Measurements from ENCODE around the gene TM4SF20.

TM4SF20 gene

DNA sequence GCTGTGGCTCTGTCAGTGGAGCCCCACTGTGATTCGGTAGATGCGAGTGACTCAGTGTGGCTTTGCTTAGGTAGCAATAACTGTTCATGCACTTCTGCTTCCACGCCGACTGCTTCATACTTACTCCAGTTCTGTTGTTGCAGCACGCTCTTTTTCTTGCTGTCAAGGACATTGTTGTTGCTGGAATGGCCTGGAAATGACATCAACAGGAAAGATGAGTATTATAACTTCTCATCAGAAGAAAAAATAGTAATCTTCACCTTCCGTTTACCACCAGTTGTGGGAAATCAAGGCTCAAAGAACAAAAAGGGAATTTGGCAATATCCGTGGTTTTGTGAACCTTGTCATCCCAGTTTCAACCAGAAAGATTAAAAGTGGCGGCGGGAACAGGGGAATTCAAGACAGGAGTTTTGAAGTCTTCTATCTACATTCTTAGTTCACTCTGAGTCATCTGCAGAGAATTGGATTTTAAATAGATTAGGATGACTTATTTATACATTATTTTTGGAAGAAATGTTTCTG is 8.3 kb downstream of the TM4SF20 start:
- Histone ChIP-seq H3K4me3 (ENCODE audit: low read length in 2 of 2) (no peak overlapping the region), H3K4me1 (ENCODE audit: control insufficient read depth in 2 of 2, insufficient read depth in 1 of 2, low read depth in 1 of 2, low read length in 2 of 2) (no peaks in the 10 kb centered on the region), H3K9ac (ENCODE audit: low read depth, low read length, poor library complexity) (no peak overlapping the region), H3K18ac (ENCODE audit: low read length) (no peak overlapping the region), H3K4me2 (ENCODE audit: insufficient read depth, low read length, poor library complexity, severe bottlenecking) (no peak overlapping the region), H3K9me3 (replicated peaks in 1 of 2; ENCODE audit: control insufficient read depth in 2 of 2, insufficient read depth in 1 of 2, low read depth in 1 of 2, low read length in 2 of 2) (no peaks in the 10 kb centered on the region), H3K27ac (replicated peaks; ENCODE audit: low read length) (no peak overlapping the region), H4K91ac (ENCODE audit: low read depth, low read length, poor library complexity) (no peak overlapping the region), H3K23ac (ENCODE audit: low read depth, low read length, poor library complexity) (no peak overlapping the region), H2AK5ac (ENCODE audit: low read depth, low read length) (no peak overlapping the region), H3K27me3 (ENCODE audit: control insufficient read depth in 3 of 3, insufficient read depth in 3 of 3, low read depth in 1 of 3, low read length in 3 of 3) (no peaks in the 10 kb centered on the region), H2AFZ (ENCODE audit: low read length) (no peak overlapping the region), H2BK120ac (ENCODE audit: low read depth, low read length) (no peak overlapping the region), H2BK12ac (ENCODE audit: low read length) (no peak overlapping the region), H2BK15ac (ENCODE audit: low read length) (no peak overlapping the region), H2BK5ac (ENCODE audit: low read length) (no peak overlapping the region), H3K79me1 (ENCODE audit: low read depth, low read length) (no peaks in the 10 kb centered on the region), H3K14ac (ENCODE audit: low read length) (no peak overlapping the region), H3K36me3 (replicated peaks in 1 of 2; ENCODE audit: control insufficient read depth in 2 of 2, insufficient read depth in 2 of 2, low read length in 2 of 2) (no peaks in the 10 kb centered on the region), H3K4ac (ENCODE audit: low read length) (no peak overlapping the region), H4K8ac (ENCODE audit: low read depth, low read length) (no peak overlapping the region)
- no peak for DNase-seq (ENCODE audit: low spot score)
- WGBS, 2 donors (ENCODE audit: extremely low coverage in 2 of 2, insufficient read length in 2 of 2, insufficient replicate concordance in 1 of 2) = no CpG with 5 or more reads among the region's 9 CpGs

DNA sequence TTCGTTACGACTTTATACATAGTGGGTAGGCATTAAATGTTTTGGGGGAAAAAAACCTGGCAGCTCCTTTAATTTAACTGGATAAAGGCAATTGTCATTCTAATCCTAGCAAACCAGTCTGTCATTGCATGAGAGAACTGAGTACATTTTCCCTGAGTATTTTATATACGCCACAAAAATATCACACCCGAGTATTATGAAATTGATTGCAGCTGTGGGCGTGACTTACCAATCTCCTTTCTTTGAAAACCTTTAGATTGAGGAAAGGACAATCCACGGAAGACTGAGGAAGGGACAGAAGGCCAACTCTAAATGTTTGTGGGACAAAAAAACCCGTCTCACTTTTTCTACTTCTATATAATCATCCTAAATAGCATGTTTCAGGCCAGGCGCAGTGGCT is 9.0 kb downstream of the TM4SF20 start:
- no peak overlapping the region for H3K27ac ChIP-seq (replicated peaks; ENCODE audit: low read length)

DNA sequence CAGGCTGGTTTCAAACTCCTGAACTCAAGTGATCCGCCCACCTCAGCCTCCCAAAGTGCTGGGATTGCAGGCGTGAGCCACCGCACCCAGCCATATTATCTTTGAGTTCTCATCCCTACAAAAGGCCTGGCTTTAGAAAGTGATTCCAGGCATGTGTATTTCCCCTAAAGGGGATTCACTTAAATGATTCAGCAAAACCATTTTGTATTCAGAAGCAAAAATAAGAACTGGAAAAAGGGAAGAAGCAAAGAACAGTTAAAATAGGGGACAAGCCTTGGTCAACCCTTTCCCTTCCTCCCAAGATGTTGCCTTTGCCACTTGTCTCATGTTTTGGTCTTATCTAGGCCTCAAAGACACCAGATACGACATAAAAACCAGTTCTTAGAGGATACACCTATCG is 10.5 kb downstream of the TM4SF20 start:
- no CpG with 5 or more reads among the region's 5 CpGs for WGBS, 2 donors (ENCODE audit: extremely low coverage in 2 of 2, insufficient read length in 2 of 2, insufficient replicate concordance in 1 of 2)

More for the DNA sequence above, 9.0 kb downstream of the TM4SF20 start:
- H2BK15ac ChIP-seq (ENCODE audit: low read length) = no peak overlapping the region
- no peaks in the 10 kb centered on the region for H3K4me1 ChIP-seq (ENCODE audit: control insufficient read depth in 2 of 2, insufficient read depth in 1 of 2, low read depth in 1 of 2, low read length in 2 of 2)
- no peak overlapping the region for H4K8ac ChIP-seq (ENCODE audit: low read depth, low read length)
- no peak overlapping the region for H2AK5ac ChIP-seq (ENCODE audit: low read depth, low read length)
- no CpG with 5 or more reads among the region's 8 CpGs for WGBS, 2 donors (ENCODE audit: extremely low coverage in 2 of 2, insufficient read length in 2 of 2, insufficient replicate concordance in 1 of 2)
- no peak overlapping the region for H4K91ac ChIP-seq (ENCODE audit: low read depth, low read length, poor library complexity)
- H3K4ac ChIP-seq (ENCODE audit: low read length) = no peak overlapping the region
- no peak overlapping the region for H2AFZ ChIP-seq (ENCODE audit: low read length)
- no peak overlapping the region for H3K18ac ChIP-seq (ENCODE audit: low read length)
- no peak overlapping the region for H3K23ac ChIP-seq (ENCODE audit: low read depth, low read length, poor library complexity)
- no peaks in the 10 kb centered on the region for H3K9me3 ChIP-seq (replicated peaks in 1 of 2; ENCODE audit: control insufficient read depth in 2 of 2, insufficient read depth in 1 of 2, low read depth in 1 of 2, low read length in 2 of 2)
- H3K79me1 ChIP-seq (ENCODE audit: low read depth, low read length) = no peaks in the 10 kb centered on the region
- H3K14ac ChIP-seq (ENCODE audit: low read length) = no peak overlapping the region
- no peak overlapping the region for H3K9ac ChIP-seq (ENCODE audit: low read depth, low read length, poor library complexity)
- no peak overlapping the region for H2BK5ac ChIP-seq (ENCODE audit: low read length)
- H3K36me3 ChIP-seq (replicated peaks in 1 of 2; ENCODE audit: control insufficient read depth in 2 of 2, insufficient read depth in 2 of 2, low read length in 2 of 2) = no peaks in the 10 kb centered on the region
- no peaks in the 10 kb centered on the region for H3K27me3 ChIP-seq (ENCODE audit: control insufficient read depth in 3 of 3, insufficient read depth in 3 of 3, low read depth in 1 of 3, low read length in 3 of 3)
- H2BK120ac ChIP-seq (ENCODE audit: low read depth, low read length) = no peak overlapping the region
- H3K4me2 ChIP-seq (ENCODE audit: insufficient read depth, low read length, poor library complexity, severe bottlenecking) = no peak overlapping the region
- H2BK12ac ChIP-seq (ENCODE audit: low read length) = no peak overlapping the region
- DNase-seq (ENCODE audit: low spot score) = no peak
- H3K4me3 ChIP-seq (ENCODE audit: low read length in 2 of 2) = no peak overlapping the region

DNA sequence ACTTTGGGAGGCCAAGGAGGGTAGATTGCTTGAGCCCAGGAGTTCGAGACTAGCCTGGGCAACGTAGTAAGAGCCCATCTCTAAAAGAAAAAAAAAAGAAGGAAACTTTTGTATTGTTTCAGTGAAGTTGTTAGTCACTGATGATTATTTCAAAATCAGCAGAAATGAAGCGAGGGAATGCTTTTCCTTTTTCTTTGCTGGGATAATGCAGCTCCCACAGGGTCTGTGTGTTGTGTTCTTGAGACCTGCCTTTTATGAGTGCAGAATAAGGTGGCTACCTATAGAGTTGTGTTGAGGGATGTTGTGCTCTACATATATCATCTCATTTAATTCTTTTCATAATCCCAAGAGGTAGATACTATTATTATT is 11.7 kb downstream of the TM4SF20 start:
- Histone ChIP-seq H2BK5ac (ENCODE audit: low read length) (no peak overlapping the region), H4K91ac (ENCODE audit: low read depth, low read length, poor library complexity) (no peak overlapping the region), H2BK15ac (ENCODE audit: low read length) (no peak overlapping the region), H2BK120ac (ENCODE audit: low read depth, low read length) (no peak overlapping the region), H2AK5ac (ENCODE audit: low read depth, low read length) (no peak overlapping the region), H3K14ac (ENCODE audit: low read length) (no peak overlapping the region), H2AFZ (ENCODE audit: low read length) (no peak overlapping the region), H3K27me3 (ENCODE audit: control insufficient read depth in 3 of 3, insufficient read depth in 3 of 3, low read depth in 1 of 3, low read length in 3 of 3) (no peaks in the 10 kb centered on the region), H3K9ac (ENCODE audit: low read depth, low read length, poor library complexity) (no peak overlapping the region), H2BK12ac (ENCODE audit: low read length) (no peak overlapping the region), H3K4me3 (ENCODE audit: low read length in 2 of 2) (no peak overlapping the region), H3K4me1 (ENCODE audit: control insufficient read depth in 2 of 2, insufficient read depth in 1 of 2, low read depth in 1 of 2, low read length in 2 of 2) (no peaks in the 10 kb centered on the region), H3K36me3 (replicated peaks in 1 of 2; ENCODE audit: control insufficient read depth in 2 of 2, insufficient read depth in 2 of 2, low read length in 2 of 2) (no peaks in the 10 kb centered on the region), H3K23ac (ENCODE audit: low read depth, low read length, poor library complexity) (no peak overlapping the region), H3K4ac (ENCODE audit: low read length) (no peak overlapping the region), H3K9me3 (replicated peaks in 1 of 2; ENCODE audit: control insufficient read depth in 2 of 2, insufficient read depth in 1 of 2, low read depth in 1 of 2, low read length in 2 of 2) (no peaks in the 10 kb centered on the region), H3K18ac (ENCODE audit: low read length) (no peak overlapping the region), H3K4me2 (ENCODE audit: insufficient read depth, low read length, poor library complexity, severe bottlenecking) (no peak overlapping the region), H3K27ac (replicated peaks; ENCODE audit: low read length) (no peak overlapping the region), H3K79me1 (ENCODE audit: low read depth, low read length) (no peaks in the 10 kb centered on the region), H4K8ac (ENCODE audit: low read depth, low read length) (no peak overlapping the region)
- no CpG with 5 or more reads among the region's 3 CpGs for WGBS, 2 donors (ENCODE audit: extremely low coverage in 2 of 2, insufficient read length in 2 of 2, insufficient replicate concordance in 1 of 2)
- no peak for DNase-seq (ENCODE audit: low spot score)

More for the DNA sequence above, 10.5 kb downstream of the TM4SF20 start:
- no peak overlapping the region for H2BK12ac ChIP-seq (ENCODE audit: low read length)
- H3K9me3 ChIP-seq (replicated peaks in 1 of 2; ENCODE audit: control insufficient read depth in 2 of 2, insufficient read depth in 1 of 2, low read depth in 1 of 2, low read length in 2 of 2) = no peaks in the 10 kb centered on the region
- H3K4me1 ChIP-seq (ENCODE audit: control insufficient read depth in 2 of 2, insufficient read depth in 1 of 2, low read depth in 1 of 2, low read length in 2 of 2) = no peaks in the 10 kb centered on the region
- no peak overlapping the region for H3K4me2 ChIP-seq (ENCODE audit: insufficient read depth, low read length, poor library complexity, severe bottlenecking)
- no peaks in the 10 kb centered on the region for H3K27me3 ChIP-seq (ENCODE audit: control insufficient read depth in 3 of 3, insufficient read depth in 3 of 3, low read depth in 1 of 3, low read length in 3 of 3)
- no peaks in the 10 kb centered on the region for H3K79me1 ChIP-seq (ENCODE audit: low read depth, low read length)
- H3K9ac ChIP-seq (ENCODE audit: low read depth, low read length, poor library complexity) = no peak overlapping the region
- no peak overlapping the region for H3K18ac ChIP-seq (ENCODE audit: low read length)
- no peaks in the 10 kb centered on the region for H3K36me3 ChIP-seq (replicated peaks in 1 of 2; ENCODE audit: control insufficient read depth in 2 of 2, insufficient read depth in 2 of 2, low read length in 2 of 2)
- H4K8ac ChIP-seq (ENCODE audit: low read depth, low read length) = no peak overlapping the region
- no peak overlapping the region for H3K4me3 ChIP-seq (ENCODE audit: low read length in 2 of 2)
- no peak overlapping the region for H4K91ac ChIP-seq (ENCODE audit: low read depth, low read length, poor library complexity)
- H2AFZ ChIP-seq (ENCODE audit: low read length) = no peak overlapping the region
- no peak for DNase-seq (ENCODE audit: low spot score)
- no peak overlapping the region for H3K23ac ChIP-seq (ENCODE audit: low read depth, low read length, poor library complexity)
- H2BK15ac ChIP-seq (ENCODE audit: low read length) = no peak overlapping the region
- H3K4ac ChIP-seq (ENCODE audit: low read length) = no peak overlapping the region
- H2BK120ac ChIP-seq (ENCODE audit: low read depth, low read length) = no peak overlapping the region
- no peak overlapping the region for H2BK5ac ChIP-seq (ENCODE audit: low read length)
- H3K27ac ChIP-seq (replicated peaks; ENCODE audit: low read length) = no peak overlapping the region
- no peak overlapping the region for H2AK5ac ChIP-seq (ENCODE audit: low read depth, low read length)
- H3K14ac ChIP-seq (ENCODE audit: low read length) = no peak overlapping the region

Measured in neuronal stem cell (in vitro differentiated cells).